Measurements from ENCODE around the gene PLPPR1.

The PLPPR1 gene

GRCh38 chr9:101299901-101300300 lies 271.4 kb downstream of the PLPPR1 start:
- no peak for TF ChIP-seq EZH2phosphoT487 (IDR thresholded peaks at IDR 0.05; ENCODE audit: borderline replicate concordance)
- no peak for TF ChIP-seq CTCF (conservative IDR thresholded peaks at IDR 0.05; ENCODE audit: low read length)
- no peaks in the 10 kb centered on the region for H4K20me1 ChIP-seq (ENCODE audit: insufficient read depth, low read length, poor library complexity, severe bottlenecking)
- no peak overlapping the region for H3K4me2 ChIP-seq (ENCODE audit: low read depth, low read length, poor library complexity, severe bottlenecking)
- H3K4me1 ChIP-seq (ENCODE audit: insufficient read depth, low read length, poor library complexity, severe bottlenecking) = no peaks in the 10 kb centered on the region
- H3K79me2 ChIP-seq (ENCODE audit: insufficient read depth, low read length) = no peaks in the 10 kb centered on the region
- no peak overlapping the region for H2AFZ ChIP-seq (ENCODE audit: low read length)
- H3K27me3 ChIP-seq (ENCODE audit: insufficient read depth, low read length, poor library complexity, severe bottlenecking) = no peaks in the 10 kb centered on the region
- no peaks in the 10 kb centered on the region for H3K36me3 ChIP-seq (ENCODE audit: insufficient read depth, low read length)
- H3K9ac ChIP-seq (ENCODE audit: low read depth, low read length, poor library complexity, severe bottlenecking) = no peak overlapping the region
- no peaks in the 10 kb centered on the region for H3F3A ChIP-seq (ENCODE audit: low read depth)
- no peaks in the 10 kb centered on the region for H3K9me2 ChIP-seq (replicated peaks; ENCODE audit: low read depth, low read length)
- H3K9me3 ChIP-seq (ENCODE audit: insufficient read depth, low read depth, low read length) = no peaks in the 10 kb centered on the region
- no peak overlapping the region for H3K4me3 ChIP-seq (ENCODE audit: low read length, poor library complexity, severe bottlenecking)

GRCh38 chr9:101307051-101307450 lies 278.5 kb downstream of the PLPPR1 start:
- Histone ChIP-seq H3K4me3 (ENCODE audit: low read length, poor library complexity, severe bottlenecking) (no peak overlapping the region), H3F3A (ENCODE audit: low read depth) (no peaks in the 10 kb centered on the region), H3K9ac (ENCODE audit: low read depth, low read length, poor library complexity, severe bottlenecking) (no peak overlapping the region), H3K9me2 (replicated peaks; ENCODE audit: low read depth, low read length) (no peaks in the 10 kb centered on the region), H4K20me1 (ENCODE audit: insufficient read depth, low read length, poor library complexity, severe bottlenecking) (no peaks in the 10 kb centered on the region), H3K4me1 (ENCODE audit: insufficient read depth, low read length, poor library complexity, severe bottlenecking) (no peaks in the 10 kb centered on the region), H3K9me3 (ENCODE audit: insufficient read depth, low read depth, low read length) (no peaks in the 10 kb centered on the region), H2AFZ (ENCODE audit: low read length) (no peak overlapping the region), H3K36me3 (ENCODE audit: insufficient read depth, low read length) (no peaks in the 10 kb centered on the region), H3K79me2 (ENCODE audit: insufficient read depth, low read length) (no peaks in the 10 kb centered on the region), H3K4me2 (ENCODE audit: low read depth, low read length, poor library complexity, severe bottlenecking) (no peak overlapping the region), H3K27me3 (ENCODE audit: insufficient read depth, low read length, poor library complexity, severe bottlenecking) (no peaks in the 10 kb centered on the region)
- TF ChIP-seq CTCF (conservative IDR thresholded peaks at IDR 0.05; ENCODE audit: low read length) = no peak
- no peak for TF ChIP-seq EZH2phosphoT487 (IDR thresholded peaks at IDR 0.05; ENCODE audit: borderline replicate concordance)

GRCh38 chr9:101307524-101308213 lies 279.1 kb downstream of the PLPPR1 start:
- Histone ChIP-seq H3K36me3 (ENCODE audit: insufficient read depth, low read length) (no peaks in the 10 kb centered on the region), H3K4me2 (ENCODE audit: low read depth, low read length, poor library complexity, severe bottlenecking) (no peak overlapping the region), H3K9me3 (ENCODE audit: insufficient read depth, low read depth, low read length) (no peaks in the 10 kb centered on the region), H3K79me2 (ENCODE audit: insufficient read depth, low read length) (no peaks in the 10 kb centered on the region), H4K20me1 (ENCODE audit: insufficient read depth, low read length, poor library complexity, severe bottlenecking) (no peaks in the 10 kb centered on the region), H3K9ac (ENCODE audit: low read depth, low read length, poor library complexity, severe bottlenecking) (no peak overlapping the region), H3K4me3 (ENCODE audit: low read length, poor library complexity, severe bottlenecking) (no peak overlapping the region), H3K4me1 (ENCODE audit: insufficient read depth, low read length, poor library complexity, severe bottlenecking) (no peaks in the 10 kb centered on the region), H3K9me2 (replicated peaks; ENCODE audit: low read depth, low read length) (no peaks in the 10 kb centered on the region), H3F3A (ENCODE audit: low read depth) (no peaks in the 10 kb centered on the region), H3K27me3 (ENCODE audit: insufficient read depth, low read length, poor library complexity, severe bottlenecking) (no peaks in the 10 kb centered on the region), H2AFZ (ENCODE audit: low read length) (no peak overlapping the region)
- TF ChIP-seq CTCF (conservative IDR thresholded peaks at IDR 0.05; ENCODE audit: low read length) = no peak
- no peak for TF ChIP-seq EZH2phosphoT487 (IDR thresholded peaks at IDR 0.05; ENCODE audit: borderline replicate concordance)

Measured in Loucy (cell line).